ENCODE results near the gene FAM83G. TPM values are rescaled to one million over a fixed set of nuclear protein-coding genes. Genes with fewer than 3 reads are reported as not detected.

The FAM83G gene
- total and polyA plus RNA-seq, 8 donors = 8.2 to 41.1 (median 14.2) TPM

GRCh38 chr17:19003543-19004420, 782 bp downstream of the FAM83G start:
- peaks cover 0 to 12% (median 0%) of the 10 kb centered on the region in 3 donors for H3K27me3 ChIP-seq
- H3K4me1 ChIP-seq = peaks cover 35 to 54% (median 52%) of the 10 kb centered on the region in 4 donors
- peak; percentile 59 to 72 for DNase-seq
- peak overlapping the region; percentile 86 to 92 (median 88) for H3K27ac ChIP-seq
- H3K36me3 ChIP-seq = no peaks in the 10 kb centered on the region
- TF ChIP-seq EP300 (IDR thresholded peaks at IDR 0.05) (no peak), POLR2AphosphoS5 (IDR thresholded peaks at IDR 0.05) (peak in 1 of 3 donors; percentile 28), CTCF (IDR thresholded peaks at IDR 0.05) (no peak)
- H3K4me3 ChIP-seq = peak overlapping the region; percentile 68 to 74 (median 72)
- intact Hi-C loops (cut with DNase I; ENCODE audit: low total_unique reads) = no loop called here
- H3K9me3 ChIP-seq = no peaks in the 10 kb centered on the region
- 11 to 49% (median 16%) methylated on average over 9 to 73 of the region's 73 CpGs for WGBS, 5 donors

- Histone ChIP-seq H3K9me3 (no peaks in the 10 kb centered on the region), H3K27me3 (peaks cover 0 to 12% (median 0%) of the 10 kb centered on the region in 3 donors), H3K4me3 (peak overlapping the region; percentile 68 to 74 (median 72)), H3K27ac (peak overlapping the region; percentile 60 to 92 (median 88)), H3K36me3 (no peaks in the 10 kb centered on the region), H3K4me1 (peaks cover 35 to 61% (median 56%) of the 10 kb centered on the region in 4 donors)
- no peak for DNase-seq
- WGBS, 5 donors = 48 to 67% (median 52%) methylated on average over 7 to 11 of the region's 11 CpGs
- no peak for TF ChIP-seq POLR2A (IDR thresholded peaks at IDR 0.05)
- TF ChIP-seq EP300 (IDR thresholded peaks at IDR 0.05) = no peak
- TF ChIP-seq POLR2AphosphoS5 (IDR thresholded peaks at IDR 0.05) = no peak
- no peak for TF ChIP-seq CTCF (IDR thresholded peaks at IDR 0.05)
- intact Hi-C loops (cut with DNase I; ENCODE audit: low total_unique reads) = no loop called here
These were observed 1.6 kb downstream of the FAM83G start for GRCh38 chr17:19002805-19003542.

- WGBS, 5 donors = 43 to 53% (median 50%) methylated on average over 7 of the region's 7 CpGs
- peaks cover 35 to 65% (median 62%) of the 10 kb centered on the region in 4 donors for H3K4me1 ChIP-seq
- peaks cover 0 to 4% (median 0%) of the 10 kb centered on the region in 4 donors for H3K36me3 ChIP-seq
- TF ChIP-seq EP300 (IDR thresholded peaks at IDR 0.05) (no peak), POLR2AphosphoS5 (IDR thresholded peaks at IDR 0.05) (no peak), POLR2A (IDR thresholded peaks at IDR 0.05) (no peak), CTCF (IDR thresholded peaks at IDR 0.05) (no peak)
- peak overlapping the region in 2 of 4 donors; percentile 68 to 73 for H3K4me3 ChIP-seq
- H3K27me3 ChIP-seq = peaks cover 0 to 12% (median 0%) of the 10 kb centered on the region in 3 donors
- no peaks in the 10 kb centered on the region for H3K9me3 ChIP-seq
- no peak for DNase-seq
- intact Hi-C loops (cut with DNase I; ENCODE audit: low total_unique reads) = no loop called here
- H3K27ac ChIP-seq = peak overlapping the region; percentile 25 to 86 (median 69)
These were observed 2.5 kb downstream of the FAM83G start for GRCh38 chr17:19001907-19002590.
